Liver (tissue), 9 donors: ENCODE results near the gene ABCC9. TPM values are rescaled to one million over a fixed set of nuclear protein-coding genes. Genes with fewer than 3 reads are reported as not detected.

ENCODE experiments used
- DNase-seq: peaks from one replicate; pipeline ENCODE4 v3.0.0-alpha.2; 2017; ENCODE audit warnings: low spot score
- H3K27ac ChIP-seq, 2 donors: one replicate each; pipeline ENCODE4 v1.7.0; 2013; ENCODE audit warnings: inconsistent platforms in 2 of 2, low read length in 2 of 2, control low read depth in 1 of 2, low read depth in 1 of 2, mild to moderate bottlenecking in 1 of 2
- H3K27me3 ChIP-seq, 4 donors: one replicate each; pipeline versions ENCODE4 v1.6.1 to v1.7.0; 2013; ENCODE audit warnings: low read length in 3 of 4, inconsistent platforms in 1 of 4, mild to moderate bottlenecking in 1 of 4, moderate library complexity in 1 of 4; ENCODE audit not compliant: control insufficient read depth in 4 of 4, insufficient read depth in 4 of 4
- H3K36me3 ChIP-seq, 4 donors: one replicate each; pipeline versions ENCODE4 v1.6.1 to v1.7.0; 2013; ENCODE audit warnings: low read length in 3 of 4, mild to moderate bottlenecking in 3 of 4, low read depth in 1 of 4, moderate library complexity in 1 of 4; ENCODE audit not compliant: control insufficient read depth in 4 of 4, insufficient read depth in 3 of 4
- H3K4me1 ChIP-seq, 4 donors: one replicate each; pipeline versions ENCODE4 v1.6.1 to v1.7.0; 2013; ENCODE audit warnings: low read length in 3 of 4, mild to moderate bottlenecking in 3 of 4, moderate library complexity in 1 of 4; ENCODE audit not compliant: control insufficient read depth in 4 of 4, insufficient read depth in 4 of 4
- H3K4me3 ChIP-seq, 3 donors: one replicate each; pipeline versions ENCODE4 v1.6.1 to v1.7.0; 2013; ENCODE audit warnings: low read length in 3 of 3, control low read depth in 1 of 3, low read depth in 1 of 3, mild to moderate bottlenecking in 1 of 3
- H3K9ac ChIP-seq, 2 donors: one replicate each; pipeline ENCODE4 v1.7.0; 2013; ENCODE audit warnings: low read length in 2 of 2, mild to moderate bottlenecking in 2 of 2, moderate library complexity in 2 of 2, control low read depth in 1 of 2, low read depth in 1 of 2
- H3K9me3 ChIP-seq, 4 donors: one replicate each; pipeline versions ENCODE4 v1.6.1 to v1.7.0; 2013; ENCODE audit warnings: low read length in 3 of 4; ENCODE audit not compliant: control insufficient read depth in 4 of 4
- ATF3 ChIP-seq: IDR thresholded peaks from 2 replicates; pipeline ENCODE4 v1.6.1; 2016; ENCODE audit warnings: antibody characterized with exemption
- CTCF ChIP-seq: fragments of 150-350 bp; IDR thresholded peaks from 2 replicates; pipeline ENCODE4 v1.5.1; 2017; ENCODE audit warnings: improper control_type of control experiment, low read depth, low read length; ENCODE audit not compliant: missing input control
- EGR1 ChIP-seq, 2 donors: IDR thresholded peaks; 2 replicates each; pipeline ENCODE4 v1.6.1; 2016 to 2018; ENCODE audit warnings: antibody characterized with exemption in 2 of 2, low read depth in 2 of 2
- FOXA1 ChIP-seq: IDR thresholded peaks from 2 replicates; pipeline ENCODE4 v1.6.1; 2016; ENCODE audit warnings: antibody characterized with exemption
- FOXA2 ChIP-seq: IDR thresholded peaks from 2 replicates; pipeline ENCODE4 v1.6.1; 2016; ENCODE audit warnings: antibody characterized with exemption
- GABPA ChIP-seq, 2 donors: IDR thresholded peaks in 1 of 2; conservative IDR thresholded peaks in 1 of 2; 2 replicates each; pipeline ENCODE4 v1.6.1; 2016; ENCODE audit warnings: antibody characterized with exemption in 2 of 2, mild to moderate bottlenecking in 1 of 2, moderate library complexity in 1 of 2
- HNF4A ChIP-seq, 2 donors: conservative IDR thresholded peaks; 2 replicates each; pipeline ENCODE4 v1.6.1; 2016; ENCODE audit warnings: antibody characterized with exemption in 2 of 2, mild to moderate bottlenecking in 2 of 2
- HNF4G ChIP-seq: IDR thresholded peaks from 2 replicates; pipeline ENCODE4 v1.6.1; 2016; ENCODE audit warnings: antibody characterized with exemption
- JUND ChIP-seq, 2 donors: IDR thresholded peaks; 2 replicates each; pipeline ENCODE4 v1.6.1; 2016; ENCODE audit warnings: antibody characterized with exemption in 2 of 2
- MAX ChIP-seq: IDR thresholded peaks from 2 replicates; pipeline ENCODE4 v1.6.1; 2016; ENCODE audit warnings: antibody characterized with exemption
- NR2F2 ChIP-seq: IDR thresholded peaks from 2 replicates; pipeline ENCODE4 v1.6.1; 2016; ENCODE audit warnings: antibody characterized with exemption
- RAD21 ChIP-seq, 2 donors: IDR thresholded peaks; 2 replicates each; pipeline ENCODE4 v1.6.1; 2016; ENCODE audit warnings: antibody characterized with exemption in 2 of 2, mild to moderate bottlenecking in 2 of 2
- REST ChIP-seq: IDR thresholded peaks from 2 replicates; pipeline ENCODE4 v1.6.1; 2016; ENCODE audit warnings: antibody characterized with exemption, mild to moderate bottlenecking
- RXRA ChIP-seq, 2 donors: IDR thresholded peaks; 2 replicates each; pipeline ENCODE4 v1.6.1; 2017 to 2018; ENCODE audit warnings: antibody characterized with exemption in 2 of 2, mild to moderate bottlenecking in 1 of 2
- SP1 ChIP-seq: IDR thresholded peaks from 2 replicates; pipeline ENCODE4 v1.6.1; 2018; ENCODE audit warnings: antibody characterized with exemption, mild to moderate bottlenecking
- TAF1 ChIP-seq: conservative IDR thresholded peaks from 2 replicates; pipeline ENCODE4 v1.6.1; 2016; ENCODE audit warnings: antibody characterized with exemption, mild to moderate bottlenecking
- YY1 ChIP-seq: IDR thresholded peaks from 2 replicates; pipeline ENCODE4 v1.6.1; 2016; ENCODE audit warnings: antibody characterized with exemption, mild to moderate bottlenecking
- ZBTB33 ChIP-seq: IDR thresholded peaks from 2 replicates; pipeline ENCODE4 v1.6.1; 2016; ENCODE audit warnings: antibody characterized with exemption
- WGBS: extraction: QIAGEN DNeasy Blood & Tissue Kit; methylation state at CpG from one replicate; pipeline ENCODE4 v1.1.7; 2013; 5-methylcytosine and 5-hydroxymethylcytosine counted together
- polyA plus RNA-seq, 2 donors: library from polyadenylated mRNA; stranded (reverse) in 1 of 2; unstranded in 1 of 2; fragments of 200-250 nt in 1 of 2; fragments of >200 nt in 1 of 2; fragmentation: Nextera tagmentation in 1 of 2; extraction: Ambion mirVana in 1 of 2; gene quantifications; one replicate each; pipeline versions ENCODE4 v1.2.1 to v1.2.3, GENCODE V29; 2013 to 2015
- total RNA-seq, 2 donors: library from RNA; depleted of rRNA; stranded (reverse); fragments of >200 nt; gene quantifications; one replicate each; pipeline ENCODE4 v1.2.3, GENCODE V29; 2014
- donor health status: healthy.
- donor health status: healthy.
- donor health status: healthy.
- donor health status: healthy.
- donor health status: healthy.

The ABCC9 gene
- total and polyA plus RNA-seq, 4 donors: 2.7 to 55.6 (median 10.7) TPM

- H3K4me1 ChIP-seq: peaks cover 4 to 36% (median 27%) of the 10 kb centered on the region in 4 donors
- H3K36me3 ChIP-seq: peaks cover 0 to 4% (median 2%) of the 10 kb centered on the region in 4 donors
- H3K9ac ChIP-seq: no peak overlapping the region
- DNase-seq: no peak
- H3K27ac ChIP-seq: peak overlapping the region; percentile 66 to 70
- no peaks in the 10 kb centered on the region for H3K9me3 ChIP-seq
- H3K27me3 ChIP-seq: no peaks in the 10 kb centered on the region
- WGBS: 30% methylated on average over 8 of the region's 8 CpGs
- H3K4me3 ChIP-seq: no peak overlapping the region
- TF ChIP-seq RXRA (IDR thresholded peaks at IDR 0.05) (peak; percentile 62 to 82), SP1 (peak; percentile 70), JUND (IDR thresholded peaks at IDR 0.05) (no peak), FOXA1 (peak; percentile 43), GABPA (IDR thresholded peaks at IDR 0.05 in 1 of 2, conservative IDR thresholded peaks at IDR 0.05 in 1 of 2) (no peak), MAX (no peak), ZBTB33 (peak; percentile 52), EGR1 (IDR thresholded peaks at IDR 0.05; ENCODE audit: low read depth in 2 of 2) (no peak), RAD21 (IDR thresholded peaks at IDR 0.05) (peak; percentile 50 to 56), ATF3 (no peak), TAF1 (no peak), CTCF (no peak), HNF4G (no peak), HNF4A (conservative IDR thresholded peaks at IDR 0.05) (peak; percentile 40 to 62), YY1 (peak; percentile 79), FOXA2 (peak; percentile 63), NR2F2 (no peak), REST (peak; percentile 21)
Observed at GRCh38 chr12:21828779-21829178, 112.4 kb downstream of the ABCC9 start.
